Gastrocnemius medialis (tissue), 4 donors: ENCODE measurements around the gene POLA2. TPM values are rescaled to one million over a fixed set of nuclear protein-coding genes. Genes with fewer than 3 reads are reported as not detected.

ENCODE experiments used
- ATAC-seq, 2 donors: fragments of 150-250 bp; one replicate each; pipeline ENCODE4 v1.9.1; 2016
- DNase-seq, 2 donors: peaks; one replicate each; pipeline ENCODE4 v3.0.0-alpha.2; 2019
- H3K27ac ChIP-seq, 4 donors: fragments of 200-600 bp; sonication (generic); 1 replicate in 1 of 4; 2 replicates in 3 of 4; pipeline ENCODE4 v1.5.1; 2016 to 2018; ENCODE audit warnings: mild to moderate bottlenecking in 2 of 4, moderate library complexity in 1 of 4
- H3K27me3 ChIP-seq, 3 donors: fragments of 200-600 bp; sonication (generic) in 2 of 3; 1 replicate in 1 of 3; 2 replicates in 2 of 3; pipeline versions ENCODE4 v1.5.1 to v1.6.0; 2016 to 2019; ENCODE audit warnings: mild to moderate bottlenecking in 1 of 3, moderate library complexity in 1 of 3
- H3K36me3 ChIP-seq, 2 donors: fragments of 200-600 bp; sonication (generic) in 1 of 2; one replicate each; pipeline ENCODE4 v1.5.1; 2017 to 2018
- H3K4me1 ChIP-seq, 2 donors: fragments of 200-600 bp; sonication (generic) in 1 of 2; one replicate each; pipeline ENCODE4 v1.5.1; 2016 to 2017; ENCODE audit warnings: mild to moderate bottlenecking in 2 of 2
- H3K4me3 ChIP-seq, 4 donors: fragments of 200-600 bp; sonication (generic) in 3 of 4; 1 replicate in 1 of 4; 2 replicates in 3 of 4; pipeline ENCODE4 v1.5.1; 2016 to 2019; ENCODE audit warnings: mild to moderate bottlenecking in 2 of 4
- H3K9me3 ChIP-seq, 3 donors: fragments of 200-600 bp; sonication (generic) in 2 of 3; 1 replicate in 1 of 3; 2 replicates in 2 of 3; pipeline ENCODE4 v1.5.1; 2016 to 2019
- POLR2A ChIP-seq, 2 donors: fragments of 450-650 bp; IDR thresholded peaks; one replicate each; pipeline ENCODE4 v1.6.1; 2017; ENCODE audit warnings: antibody characterized with exemption in 2 of 2, mild to moderate bottlenecking in 2 of 2, moderate library complexity in 2 of 2
- in situ Hi-C, 4 donors: fragments of 200-750 bp; cut with MboI; loops; one replicate each; pipeline versions ENCODE4 v1.15.0 to v1.8.0; 2017; ENCODE audit warnings: low sequenced_read_pairs in 4 of 4
- intact Hi-C: fragments of 100-400 bp; cut with DNase I; formaldehyde crosslinking; loops from one replicate; pipeline ENCODE4 v1.15.1; 2023; ENCODE audit warnings: low total_unique reads
- total RNA-seq, 4 donors: library from RNA; depleted of rRNA; stranded (reverse); fragments of >200 nt; gene quantifications; one replicate each; pipeline versions ENCODE4 v1.1.0 to v1.2.3, GENCODE V29; 2016
- TF ChIP-seq, protein P1 (sequence below), 5 experiments: fragments of 450-650 bp in 3 of 5; fragments of 200-600 bp in 2 of 5; sonication (generic) in 2 of 5; IDR thresholded peaks in 4 of 5; conservative IDR thresholded peaks in 1 of 5; 1 replicate in 4 of 5; 2 replicates in 1 of 5; pipeline ENCODE4 v1.5.1; 2016 to 2019; ENCODE audit warnings: antibody characterized with exemption in 5 of 5, mild to moderate bottlenecking in 3 of 5, moderate library complexity in 3 of 5

Gene POLA2
- total RNA-seq, 4 donors from 2014 or later = 2.9 to 9.2 (median 6.9) TPM

DNA sequence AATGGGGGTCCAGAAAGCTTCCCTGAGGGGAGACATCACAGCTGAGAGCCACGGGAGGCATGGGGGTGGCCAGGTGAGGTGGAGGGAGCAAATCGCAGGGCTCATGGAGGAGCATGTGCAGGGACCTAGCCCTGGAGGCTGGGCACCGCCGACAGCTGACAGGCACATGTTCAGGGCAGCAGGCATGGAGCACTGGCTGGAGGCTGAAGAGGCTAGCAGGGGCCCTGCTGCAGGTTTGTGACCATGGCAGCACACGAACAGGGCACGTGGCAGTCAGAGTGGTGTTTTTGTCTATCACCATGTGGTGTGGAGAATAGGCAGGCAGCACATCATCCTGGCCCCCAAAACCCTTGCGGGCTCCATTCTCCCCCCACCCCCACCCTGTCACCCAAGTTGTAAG lies 42.9 kb downstream of the POLA2 start:
- no peak overlapping the region for H3K4me3 ChIP-seq
- no peak for ATAC-seq
- no peak for DNase-seq

DNA sequence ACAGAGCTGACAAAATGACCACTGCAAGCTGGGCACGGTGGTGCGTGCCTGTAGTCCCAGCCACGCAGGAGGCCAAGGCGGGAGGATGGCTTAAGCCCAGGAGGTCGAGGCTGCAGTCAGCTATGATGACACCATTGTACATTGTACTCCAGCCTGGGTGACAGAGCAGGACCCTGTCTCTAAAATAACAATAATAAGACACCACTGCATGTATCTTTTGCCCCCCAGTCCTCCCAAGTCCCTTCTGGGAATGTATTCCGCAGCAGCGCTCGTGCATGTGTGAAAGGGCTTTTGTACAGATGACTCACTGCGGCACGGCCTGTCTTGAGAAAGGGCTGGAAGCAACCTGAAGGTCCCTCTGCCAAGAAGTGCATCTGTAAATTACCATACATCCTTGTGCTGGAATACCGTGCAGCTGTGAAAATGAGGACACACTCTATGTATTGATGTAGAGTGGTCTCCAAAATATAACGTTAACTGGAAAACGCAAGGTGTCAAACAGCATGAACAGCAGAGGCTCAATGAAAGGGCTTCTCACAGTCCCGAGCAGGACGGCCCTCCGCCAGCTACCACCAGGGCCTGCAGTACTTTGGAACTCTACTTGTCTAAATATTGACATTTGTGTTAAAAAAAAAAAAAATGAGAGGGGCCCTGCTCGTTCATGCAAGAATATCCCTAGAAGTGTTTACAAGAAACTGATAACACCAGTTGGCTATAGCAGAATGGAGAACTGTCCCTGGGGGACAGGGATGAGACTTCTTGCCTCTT lies 43.9 kb downstream of the POLA2 start:
- in situ Hi-C loops = no loop called here
- H3K36me3 ChIP-seq = no peaks in the 10 kb centered on the region
- TF ChIP-seq, protein P1, sequence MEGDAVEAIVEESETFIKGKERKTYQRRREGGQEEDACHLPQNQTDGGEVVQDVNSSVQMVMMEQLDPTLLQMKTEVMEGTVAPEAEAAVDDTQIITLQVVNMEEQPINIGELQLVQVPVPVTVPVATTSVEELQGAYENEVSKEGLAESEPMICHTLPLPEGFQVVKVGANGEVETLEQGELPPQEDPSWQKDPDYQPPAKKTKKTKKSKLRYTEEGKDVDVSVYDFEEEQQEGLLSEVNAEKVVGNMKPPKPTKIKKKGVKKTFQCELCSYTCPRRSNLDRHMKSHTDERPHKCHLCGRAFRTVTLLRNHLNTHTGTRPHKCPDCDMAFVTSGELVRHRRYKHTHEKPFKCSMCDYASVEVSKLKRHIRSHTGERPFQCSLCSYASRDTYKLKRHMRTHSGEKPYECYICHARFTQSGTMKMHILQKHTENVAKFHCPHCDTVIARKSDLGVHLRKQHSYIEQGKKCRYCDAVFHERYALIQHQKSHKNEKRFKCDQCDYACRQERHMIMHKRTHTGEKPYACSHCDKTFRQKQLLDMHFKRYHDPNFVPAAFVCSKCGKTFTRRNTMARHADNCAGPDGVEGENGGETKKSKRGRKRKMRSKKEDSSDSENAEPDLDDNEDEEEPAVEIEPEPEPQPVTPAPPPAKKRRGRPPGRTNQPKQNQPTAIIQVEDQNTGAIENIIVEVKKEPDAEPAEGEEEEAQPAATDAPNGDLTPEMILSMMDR (IDR thresholded peaks at IDR 0.05 in 4 of 5, conservative IDR thresholded peaks at IDR 0.05 in 1 of 5) = no peak
- peaks cover 19 to 26% of the 10 kb centered on the region in 2 donors for H3K4me1 ChIP-seq
- H3K4me3 ChIP-seq = no peak overlapping the region
- H3K9me3 ChIP-seq = no peaks in the 10 kb centered on the region
- no peak overlapping the region for H3K27ac ChIP-seq
- ATAC-seq (no peak), DNase-seq (no peak)
- intact Hi-C loops = no loop called here
- H3K27me3 ChIP-seq = no peaks in the 10 kb centered on the region

More for the DNA sequence above, 42.9 kb downstream of the POLA2 start:
- Histone ChIP-seq H3K27me3 (no peaks in the 10 kb centered on the region), H3K36me3 (no peaks in the 10 kb centered on the region), H3K9me3 (no peaks in the 10 kb centered on the region), H3K27ac (no peak overlapping the region), H3K4me1 (peaks cover 15 to 19% of the 10 kb centered on the region in 2 donors)
- no peak for TF ChIP-seq POLR2A (IDR thresholded peaks at IDR 0.05)
- TF ChIP-seq, protein P1 (IDR thresholded peaks at IDR 0.05 in 4 of 5, conservative IDR thresholded peaks at IDR 0.05 in 1 of 5) = no peak
- in situ Hi-C loops (no loop called here), intact Hi-C loops (no loop called here)

DNA sequence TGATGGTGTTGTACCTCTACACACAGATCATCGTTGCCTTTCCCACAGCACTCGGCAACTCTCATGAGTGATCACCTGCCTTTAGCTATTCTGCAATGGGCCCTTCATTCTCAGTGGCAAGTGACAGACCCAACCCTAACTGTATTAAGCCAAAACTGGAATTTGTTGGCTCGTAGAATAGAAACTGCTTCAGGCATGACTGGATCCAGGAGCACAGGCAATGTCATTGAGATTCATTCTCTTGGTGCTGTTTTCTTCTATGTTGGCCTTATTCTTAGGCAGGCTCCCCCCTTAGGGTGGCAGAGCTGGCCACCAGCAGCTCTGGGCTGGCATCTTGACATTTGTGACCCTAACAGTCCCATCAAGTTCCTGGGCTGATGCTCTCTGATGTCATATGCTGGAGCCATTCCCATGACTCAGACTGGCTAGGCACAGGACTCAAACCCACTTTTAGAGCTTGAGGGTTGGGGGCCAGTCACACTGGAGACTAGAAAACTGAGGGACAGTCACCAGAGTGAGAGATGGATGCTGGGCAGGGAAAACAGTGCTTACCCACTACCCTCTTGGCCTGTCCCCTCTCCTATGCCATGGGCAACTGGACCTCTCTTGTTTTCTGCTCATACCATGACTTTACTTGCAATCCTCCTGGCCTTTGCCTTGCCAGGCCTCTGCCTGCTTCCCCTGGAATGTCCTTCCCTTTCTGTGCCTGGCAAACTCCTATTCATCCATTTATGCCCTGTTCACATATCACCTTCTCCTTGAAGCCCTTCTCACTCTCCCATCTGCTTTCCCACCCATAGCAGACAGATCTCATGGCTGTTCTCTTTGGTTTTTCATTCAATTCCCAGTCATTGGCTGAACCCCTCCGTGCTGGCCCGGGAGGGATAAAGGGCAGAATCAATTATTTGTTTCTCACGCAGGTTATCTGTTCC lies 45.8 kb downstream of the POLA2 start:
- DNase-seq (no peak), ATAC-seq (no peak)
- peaks cover 11 to 30% of the 10 kb centered on the region in 2 donors for H3K4me1 ChIP-seq
- intact Hi-C loops = no loop called here
- TF ChIP-seq POLR2A (IDR thresholded peaks at IDR 0.05) = no peak
- TF ChIP-seq, protein P1 (IDR thresholded peaks at IDR 0.05 in 4 of 5, conservative IDR thresholded peaks at IDR 0.05 in 1 of 5) = no peak
- no peaks in the 10 kb centered on the region for H3K27me3 ChIP-seq
- no peaks in the 10 kb centered on the region for H3K36me3 ChIP-seq
- H3K4me3 ChIP-seq = no peak overlapping the region
- peak overlapping the region in 3 of 4 donors; percentile 16 to 39 (median 36) for H3K27ac ChIP-seq
- no peaks in the 10 kb centered on the region for H3K9me3 ChIP-seq
- in situ Hi-C loops = no loop called here

DNA sequence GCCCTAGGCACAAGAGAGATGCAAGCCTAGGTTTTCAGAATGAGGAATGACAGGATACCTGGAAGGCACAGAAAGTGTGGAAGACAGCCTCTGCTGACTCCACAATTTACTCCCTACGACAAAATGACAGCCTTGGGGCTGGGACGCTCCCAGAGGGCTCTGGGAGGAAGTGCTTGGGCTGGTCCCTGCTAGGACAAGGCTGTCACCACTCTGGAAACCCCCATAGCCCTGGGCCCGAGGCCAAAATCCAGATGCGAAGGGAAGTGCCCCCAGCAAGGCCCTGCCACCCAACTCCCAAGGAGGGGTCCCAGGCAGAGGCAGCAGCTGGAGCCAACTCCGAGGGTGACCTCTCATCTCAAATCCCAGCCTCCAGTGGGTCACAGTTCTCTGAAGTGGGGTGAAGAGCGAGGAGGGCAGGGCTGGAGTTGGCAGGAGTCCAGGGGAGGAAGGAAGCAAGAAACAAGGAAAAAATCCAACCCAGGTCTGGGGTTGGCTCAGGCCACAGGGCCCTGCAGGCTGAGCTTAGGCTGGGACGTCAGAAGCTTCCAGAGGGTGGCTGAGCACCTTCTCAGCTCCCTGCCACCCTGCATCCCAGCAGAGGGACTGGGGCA lies 46.6 kb downstream of the POLA2 start:
- H3K4me3 ChIP-seq = no peak overlapping the region
- intact Hi-C loops = no loop called here
- no peaks in the 10 kb centered on the region for H3K36me3 ChIP-seq
- DNase-seq (no peak), ATAC-seq (no peak)
- H3K27ac ChIP-seq = peak overlapping the region in 3 of 4 donors; percentile 16 to 39 (median 36)
- in situ Hi-C loops = no loop called here
- H3K27me3 ChIP-seq = no peaks in the 10 kb centered on the region
- TF ChIP-seq, protein P1 (IDR thresholded peaks at IDR 0.05 in 4 of 5, conservative IDR thresholded peaks at IDR 0.05 in 1 of 5) = no peak
- TF ChIP-seq POLR2A (IDR thresholded peaks at IDR 0.05) = no peak
- H3K9me3 ChIP-seq = no peaks in the 10 kb centered on the region
- H3K4me1 ChIP-seq = peaks cover 11 to 30% of the 10 kb centered on the region in 2 donors
